GM11168 (cell line): ENCODE data around the gene RSPH9.
"Not testable (repeated sequence)": the region's sequence is repeated elsewhere in the genome, so short reads cannot be mapped to it uniquely, and the experiment has no call there.

Experiments
- in situ Hi-C: fragments of 300-500 bp; cut with MboI; formaldehyde crosslinking; loops from one replicate; pipeline ENCODE4 v1.12.0; 2022; ENCODE audit warnings: low sequenced_read_pairs; ENCODE audit not compliant: unreplicated experiment

The RSPH9 gene

GRCh38 chr6:43628393-43629103 lies 16.3 kb upstream of the RSPH9 start:
- in situ Hi-C loops = no loop called here

- in situ Hi-C loops = no loop called here
Measured at GRCh38 chr6:43629104-43629504, 15.7 kb upstream of the RSPH9 start, which contains the start of gene GTPBP2. GTPBP2 (minus strand) TSS chr6:43629264; CDS start chr6:43629162, 102 bp downstream.

- in situ Hi-C loops = no loop called here
Measured at GRCh38 chr6:43629505-43630300, 15.1 kb upstream of the RSPH9 start.

- in situ Hi-C loops = no loop called here
Measured at GRCh38 chr6:43630980-43631619, 13.7 kb upstream of the RSPH9 start.

- in situ Hi-C loops = not testable (repeated sequence)
Measured at GRCh38 chr6:43633002-43633401, 11.8 kb upstream of the RSPH9 start.

DNA sequence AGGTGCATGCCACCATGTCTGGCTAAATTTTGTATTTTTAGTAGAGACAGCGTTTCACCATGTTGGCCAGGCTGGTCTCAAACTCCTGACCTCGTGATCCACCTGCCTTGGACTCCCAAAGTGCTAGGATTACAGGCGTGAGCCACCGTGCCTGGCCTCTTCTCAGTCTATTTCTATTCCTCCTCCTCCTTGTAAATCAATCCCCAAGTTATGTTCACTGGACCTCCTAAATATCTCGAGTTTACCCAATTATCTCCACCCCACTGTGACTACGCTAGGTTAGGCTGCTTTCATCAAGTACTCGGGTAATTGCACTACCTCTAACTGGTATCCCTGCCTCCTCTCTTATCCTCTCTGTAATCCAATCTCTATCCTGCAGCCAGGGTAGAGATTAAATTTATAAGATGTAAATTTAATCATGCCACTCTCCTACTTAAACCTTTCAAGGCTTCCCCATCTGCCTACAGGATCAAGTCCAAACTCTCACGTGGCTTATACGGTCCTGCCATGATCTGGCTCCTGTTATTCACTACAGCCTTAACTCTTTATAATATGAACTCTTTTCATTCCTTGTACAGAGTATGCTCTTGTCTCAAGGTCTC lies 10.0 kb upstream of the RSPH9 start:
- in situ Hi-C loops = no loop called here

DNA sequence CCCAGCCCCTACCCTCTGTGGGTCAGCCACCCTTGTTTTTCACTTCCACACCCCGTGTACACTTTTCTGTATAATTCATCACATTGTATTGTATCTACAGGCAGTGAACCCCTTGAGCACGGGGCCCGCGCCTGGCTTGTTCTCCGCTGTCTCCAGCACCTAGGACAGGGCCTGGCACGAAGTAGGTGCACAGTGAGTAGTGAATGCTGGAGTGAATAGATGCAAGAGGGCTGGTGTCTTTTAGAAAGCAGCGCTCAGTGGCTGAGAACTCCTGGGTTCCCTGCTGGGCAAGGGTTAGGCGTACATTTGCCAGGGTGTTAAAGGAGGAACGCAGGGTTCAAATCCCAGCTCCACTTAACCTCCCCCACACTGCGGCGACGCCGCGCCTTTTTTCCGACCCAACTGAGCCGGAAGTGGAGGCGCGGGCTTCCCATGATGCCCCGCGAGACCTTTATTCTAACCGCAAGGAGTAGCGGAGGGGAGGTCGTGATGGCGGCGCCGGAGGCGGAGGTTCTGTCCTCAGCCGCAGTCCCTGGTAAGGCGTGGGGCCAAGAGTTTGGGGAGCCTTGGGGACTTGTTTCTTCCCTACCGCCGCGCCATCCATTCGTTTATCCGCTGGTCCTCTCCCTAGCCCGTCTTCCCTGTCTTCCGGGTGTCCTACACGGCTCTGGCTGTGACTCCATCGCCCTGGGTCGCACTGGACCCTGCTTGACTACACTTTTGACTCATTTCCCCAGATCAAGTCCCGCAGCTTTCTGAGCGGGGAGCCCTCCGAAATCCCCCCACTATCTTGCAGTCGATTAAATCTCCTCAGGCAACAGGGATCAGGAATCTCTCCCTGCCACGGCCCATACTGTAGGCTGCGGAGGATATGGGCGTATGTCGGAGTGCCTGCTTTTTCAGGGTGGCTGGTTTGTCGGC lies 9.2 kb upstream of the RSPH9 start, which contains the start of gene MAD2L1BP:
MAD2L1BP (plus strand) TSS at position 454 of the 921 bp plus-strand sequence; CDS start at position 490, 36 bp downstream.
- in situ Hi-C loops = no loop called here

GRCh38 chr6:43636308-43636659 lies 8.6 kb upstream of the RSPH9 start:
- in situ Hi-C loops = no loop called here

- in situ Hi-C loops = no loop called here
Measured at GRCh38 chr6:43639984-43640800, 4.6 kb upstream of the RSPH9 start.

GRCh38 chr6:43645613-43645964 lies 753 bp downstream of the RSPH9 start:
- in situ Hi-C loops = no loop called here

GRCh38 chr6:43647613-43648012 lies 2.8 kb downstream of the RSPH9 start:
- in situ Hi-C loops = no loop called here

DNA sequence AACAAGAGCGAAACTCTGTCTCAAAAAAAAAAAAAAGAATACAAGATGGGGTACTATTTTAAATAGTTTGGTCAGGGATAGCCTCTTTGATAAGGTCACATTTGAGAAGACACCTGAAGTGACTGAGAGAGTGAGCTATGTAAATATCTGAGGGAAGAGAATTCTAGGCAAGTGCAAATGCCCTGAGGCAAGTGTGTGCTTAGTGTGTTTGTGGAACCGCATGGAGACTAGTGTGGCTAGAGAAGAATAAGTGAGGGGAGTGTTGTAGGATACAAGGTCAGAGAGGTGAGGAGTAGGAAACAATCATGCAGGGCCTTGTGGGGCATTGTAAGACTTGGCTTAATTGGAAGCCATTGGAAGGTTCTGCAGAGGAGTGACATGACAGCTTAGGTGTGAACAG lies 3.4 kb downstream of the RSPH9 start:
- in situ Hi-C loops = no loop called here

DNA sequence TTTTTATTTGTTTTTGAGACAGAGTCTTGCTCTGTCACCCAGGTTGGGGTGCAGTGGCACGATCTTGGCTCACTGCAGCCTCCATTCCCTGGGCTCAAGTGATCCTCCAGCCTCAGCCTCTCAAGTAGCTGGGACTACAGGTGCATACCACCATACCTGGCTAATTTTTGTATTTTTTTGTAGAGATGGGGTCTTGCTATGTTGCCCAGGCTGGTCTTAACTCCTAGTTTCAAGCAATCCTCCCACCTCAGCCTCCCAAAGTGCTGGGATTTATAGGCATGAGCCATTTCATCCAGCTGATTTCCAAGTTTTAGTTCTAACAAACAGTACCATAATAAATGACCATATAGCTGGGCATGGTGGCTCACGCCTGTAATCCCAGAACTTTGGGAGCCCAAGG lies 8.0 kb downstream of the RSPH9 start:
- in situ Hi-C loops = loop anchor here (25.0 kb wide), 1 partner anchor 434 kb away; no protein-coding TSS in a partner anchor

DNA sequence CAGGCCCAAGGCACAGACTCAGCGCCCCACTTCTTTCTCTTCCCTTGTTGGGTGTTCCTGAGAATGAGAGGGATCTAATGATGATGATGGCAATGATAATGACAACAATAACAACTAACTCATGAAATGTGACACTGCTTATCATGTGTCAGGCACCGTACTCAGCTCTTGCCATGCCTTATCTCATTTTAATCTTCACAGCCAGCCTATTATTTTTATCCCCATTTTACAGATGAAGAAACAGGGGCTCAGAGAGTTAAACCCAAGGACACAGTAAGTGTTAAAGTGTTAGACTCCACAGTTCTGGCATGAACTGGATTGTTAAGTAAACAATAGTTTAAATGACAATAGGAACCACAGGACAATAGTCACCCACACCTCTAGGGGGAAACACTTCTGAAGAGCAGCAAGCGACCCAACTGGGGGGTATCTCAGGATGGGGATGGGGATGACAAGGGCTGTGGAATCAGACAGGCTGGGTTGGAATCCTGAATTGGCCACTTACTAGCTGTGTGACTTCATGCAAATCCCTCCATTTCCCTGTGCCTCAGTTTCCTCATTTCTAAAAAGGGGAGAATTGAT lies 12.5 kb downstream of the RSPH9 start:
- in situ Hi-C loops = loop anchor here (25.0 kb wide), 1 partner anchor 430 kb away; no protein-coding TSS in a partner anchor

GRCh38 chr6:43658161-43658560 lies 13.3 kb downstream of the RSPH9 start:
- in situ Hi-C loops = loop anchor here (25.0 kb wide), 1 partner anchor 429 kb away; no protein-coding TSS in a partner anchor

DNA sequence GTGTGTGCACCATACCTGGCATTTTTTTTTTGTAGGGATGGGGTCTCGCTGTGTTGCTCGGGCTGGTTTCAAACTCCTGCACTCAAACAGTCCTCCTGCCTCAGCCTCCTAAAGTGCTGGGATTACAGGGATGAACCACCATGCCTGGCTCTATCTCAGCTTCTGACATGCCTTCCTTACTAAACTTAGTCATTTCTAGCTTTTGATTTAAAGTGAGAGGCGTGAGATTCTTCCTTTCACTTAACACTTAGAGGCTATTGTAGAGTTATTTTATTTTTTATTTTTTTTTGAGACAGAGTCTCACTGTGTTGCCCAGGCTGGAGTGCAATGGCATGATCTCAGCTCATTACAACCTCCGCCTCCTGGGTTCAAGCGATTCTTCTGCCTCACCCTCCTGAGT lies 18.1 kb downstream of the RSPH9 start:
- in situ Hi-C loops = loop anchor here (25.0 kb wide), 1 partner anchor 424 kb away; no protein-coding TSS in a partner anchor

DNA sequence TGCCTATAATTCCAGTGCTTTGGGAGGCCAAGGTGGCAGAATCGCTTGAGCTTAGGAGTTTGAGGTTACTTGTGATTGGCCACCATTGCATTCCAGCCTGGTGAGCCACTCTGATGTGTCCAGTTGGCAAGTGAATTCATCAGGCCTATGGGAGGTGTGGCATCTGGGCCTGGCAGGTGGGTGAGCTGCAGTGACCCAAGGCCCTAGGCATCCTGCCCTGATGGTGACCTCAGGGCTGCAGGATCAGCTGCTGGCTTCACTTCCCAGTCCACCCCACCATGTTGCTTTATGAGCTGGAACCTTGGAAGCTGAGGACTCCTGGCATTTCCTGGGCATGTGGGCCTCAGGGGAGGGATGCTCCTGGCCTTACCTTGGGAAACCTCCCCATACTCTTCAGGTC lies 20.5 kb downstream of the RSPH9 start:
- in situ Hi-C loops = loop anchor here (25.0 kb wide), 1 partner anchor 422 kb away; no protein-coding TSS in a partner anchor
